IPS DF 4.7 (cell line): ENCODE results near the gene ZNF24.

Experiments used
- DNase-seq: peaks from one replicate; pipeline ENCODE4 v3.0.0-alpha.2; 2013; ENCODE audit warnings: low spot score; ENCODE audit errors: extremely low read depth

ZNF24 gene

GRCh38 chr18:35355140-35355618 lies 11.0 kb upstream of the ZNF24 start:
- peak; percentile 88 for DNase-seq

DNA sequence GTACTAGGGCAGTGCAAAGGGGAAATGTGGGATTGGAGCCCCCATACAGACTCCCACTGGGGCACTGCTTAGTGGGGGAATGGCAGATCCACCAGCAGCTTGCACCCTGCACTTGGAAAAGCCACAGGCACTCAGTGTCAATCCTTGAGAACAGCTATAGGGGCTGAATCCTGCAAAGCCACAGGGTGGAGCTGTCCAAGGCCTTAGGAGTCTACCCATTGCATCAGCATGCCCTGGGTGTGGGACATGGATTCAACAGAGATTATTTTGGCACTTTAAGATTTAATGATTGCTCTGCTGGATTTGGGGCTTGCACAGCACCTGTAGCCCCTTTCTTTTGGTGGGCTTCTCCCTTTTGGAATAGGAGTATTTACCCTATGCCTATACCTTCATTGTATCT lies 8.6 kb upstream of the ZNF24 start:
- DNase-seq, result no peak

DNA sequence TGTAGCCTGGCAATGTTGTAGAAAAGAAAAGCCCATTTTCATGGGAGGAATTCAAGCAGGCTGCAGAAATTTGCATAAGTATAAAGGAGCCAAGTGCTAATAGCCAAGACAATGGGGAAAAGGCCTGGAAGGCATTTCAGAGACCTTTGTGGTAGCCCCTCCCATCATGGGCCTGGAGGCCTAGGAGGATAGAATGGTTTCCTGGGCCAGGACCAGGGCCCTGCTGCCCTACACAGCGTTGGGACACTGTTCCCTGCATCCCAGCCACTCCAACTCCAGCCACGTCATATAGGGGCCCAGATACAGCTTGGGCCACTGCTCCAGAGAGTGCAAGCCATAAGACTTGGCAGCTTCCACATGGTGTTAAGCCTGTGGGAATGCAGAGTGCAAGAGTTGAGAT lies 8.1 kb upstream of the ZNF24 start:
- DNase-seq, result no peak

DNA sequence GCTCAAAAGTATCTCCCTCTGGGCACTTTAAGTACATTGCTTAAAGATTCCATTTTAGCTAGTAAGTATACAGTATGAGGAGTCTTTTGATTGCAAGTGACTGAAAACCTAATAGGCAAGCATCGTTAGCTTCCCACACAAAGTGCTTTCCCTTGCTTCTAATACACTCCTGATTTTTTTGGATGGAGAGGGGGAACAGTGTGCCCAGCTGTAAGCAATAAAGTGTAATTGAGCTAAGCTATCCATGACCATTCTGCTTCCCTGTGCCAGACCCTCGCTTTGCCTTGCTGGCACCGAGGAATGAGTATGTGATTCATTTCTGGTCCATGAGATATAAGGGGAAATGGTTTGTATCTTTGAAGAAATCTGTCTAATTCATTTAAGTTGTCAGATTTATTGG lies 3.8 kb upstream of the ZNF24 start:
- no peak for DNase-seq

DNA sequence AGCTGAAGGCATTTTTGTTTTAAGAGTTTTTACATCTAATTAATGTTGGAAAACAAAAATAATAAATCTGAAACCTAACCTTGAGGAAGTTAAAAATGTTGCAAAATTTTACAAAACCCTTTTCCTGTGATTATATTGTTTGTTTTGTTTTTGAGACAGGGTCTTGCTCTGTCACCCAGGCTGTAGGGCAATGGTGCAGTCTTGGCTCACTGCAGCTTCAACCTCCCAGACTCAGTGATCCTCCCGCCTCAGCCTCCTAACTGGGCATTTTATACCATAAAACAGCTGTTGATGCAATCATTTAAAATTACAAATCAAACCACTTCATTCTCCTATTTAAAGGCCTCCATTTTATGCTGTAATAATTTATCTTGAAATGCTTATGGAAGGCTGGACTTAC lies 1.7 kb upstream of the ZNF24 start:
- DNase-seq, result no peak

DNA sequence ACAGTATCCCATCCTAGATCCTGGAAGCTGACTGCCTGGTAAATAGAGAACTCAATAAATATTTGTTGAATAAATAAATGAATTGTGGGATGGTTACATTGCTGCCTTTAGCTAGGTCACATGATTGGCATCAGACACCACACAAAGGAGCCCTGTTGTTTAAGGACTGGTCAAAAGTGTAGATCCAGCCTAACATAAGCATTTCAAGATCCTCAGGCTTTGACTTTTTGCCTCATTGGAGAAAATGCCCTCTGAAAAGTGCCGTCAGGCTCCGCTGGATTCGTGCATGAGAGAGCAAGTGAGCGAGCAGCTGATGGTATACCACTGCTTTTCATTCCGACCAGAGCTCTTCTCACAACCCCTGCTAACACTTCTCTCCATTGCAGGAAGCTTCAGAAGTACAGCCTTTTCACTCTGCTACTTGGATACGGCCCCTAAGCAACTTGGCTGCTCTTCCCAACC lies 1.3 kb upstream of the ZNF24 start:
- no peak for DNase-seq

GRCh38 chr18:35344736-35345459 lies 678 bp upstream of the ZNF24 start:
- no peak for DNase-seq

DNA sequence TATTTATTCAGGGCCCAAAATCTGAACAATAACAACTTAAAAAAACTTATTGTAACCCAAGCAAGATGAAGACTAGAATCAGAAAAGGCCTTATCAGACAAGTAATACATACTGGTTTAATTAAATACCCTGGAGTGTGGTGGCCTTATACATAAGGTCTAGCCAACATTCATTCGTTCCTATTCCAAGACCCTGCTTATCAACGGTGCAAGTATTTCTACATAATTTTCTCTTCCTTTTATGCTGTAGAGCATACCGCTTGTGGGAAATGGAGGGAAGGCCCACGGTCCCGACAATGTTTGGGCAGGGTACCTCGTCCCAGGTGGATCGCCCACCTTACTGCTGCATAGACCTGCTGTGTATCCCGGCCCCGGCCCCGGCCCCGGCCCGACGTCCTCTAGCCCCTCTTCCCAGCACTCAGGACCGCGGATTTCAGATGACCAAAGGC lies 708 bp downstream of the ZNF24 start:
- DNase-seq, result no peak

DNA sequence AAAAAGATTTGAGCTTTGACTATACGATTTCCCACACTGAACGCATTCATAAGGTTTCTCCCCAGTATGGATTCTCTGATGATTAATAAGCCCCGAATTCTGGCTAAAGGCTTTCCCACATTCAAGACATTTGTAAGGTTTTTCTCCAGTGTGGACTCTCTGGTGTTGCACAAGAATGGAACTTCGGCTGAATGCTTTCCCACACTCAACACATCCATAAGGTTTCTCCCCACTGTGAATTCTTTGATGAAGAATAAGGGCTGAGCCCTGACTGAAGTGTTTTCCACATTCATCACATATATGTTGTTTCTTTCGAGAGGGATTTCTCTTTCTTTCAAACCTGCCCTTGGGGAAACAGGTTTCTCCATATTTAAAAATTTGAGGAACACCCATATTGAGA lies 6.9 kb downstream of the ZNF24 start:
- no peak for DNase-seq

GRCh38 chr18:35335866-35336265 lies 8.4 kb downstream of the ZNF24 start:
- DNase-seq, result no peak

DNA sequence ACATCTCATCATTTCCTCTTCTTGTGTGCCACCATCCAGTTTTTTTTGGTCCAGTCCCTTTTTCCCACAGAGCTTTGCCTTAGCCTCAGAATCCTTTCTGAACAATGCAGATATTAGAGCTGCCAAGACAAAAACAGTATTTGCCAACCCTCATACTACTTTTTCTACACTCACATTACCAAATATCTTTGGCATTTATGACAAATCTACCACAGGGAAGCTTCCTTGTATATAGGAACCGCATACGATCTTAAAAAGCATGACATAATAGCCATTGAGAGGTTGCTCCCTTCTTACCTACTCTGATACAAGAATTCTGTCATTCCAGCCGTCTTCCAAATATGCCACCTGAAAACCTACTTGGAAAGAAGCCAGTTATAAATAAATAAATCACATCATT lies 9.4 kb downstream of the ZNF24 start:
- no peak for DNase-seq

DNA sequence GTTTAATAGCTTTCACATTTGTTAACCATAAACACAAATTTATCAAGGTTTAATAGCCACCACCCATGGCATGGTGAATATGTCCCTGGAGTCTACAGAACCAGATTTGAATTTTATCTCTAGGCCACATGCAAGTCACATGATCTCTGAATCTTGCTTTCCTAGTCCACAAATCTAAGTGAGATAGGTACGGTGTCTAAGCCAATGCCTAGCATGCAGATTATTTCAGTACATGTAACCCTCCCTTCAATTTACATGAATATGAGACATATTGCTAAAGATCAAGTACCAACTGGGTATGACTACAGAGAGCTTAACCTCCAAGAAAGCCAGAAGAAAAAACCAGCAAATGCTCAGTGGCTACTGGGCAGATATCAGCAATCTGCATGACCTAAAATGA lies 10.0 kb downstream of the ZNF24 start:
- DNase-seq, result no peak

GRCh38 chr18:35331367-35332087 lies 12.7 kb downstream of the ZNF24 start:
- DNase-seq, result no peak

DNA sequence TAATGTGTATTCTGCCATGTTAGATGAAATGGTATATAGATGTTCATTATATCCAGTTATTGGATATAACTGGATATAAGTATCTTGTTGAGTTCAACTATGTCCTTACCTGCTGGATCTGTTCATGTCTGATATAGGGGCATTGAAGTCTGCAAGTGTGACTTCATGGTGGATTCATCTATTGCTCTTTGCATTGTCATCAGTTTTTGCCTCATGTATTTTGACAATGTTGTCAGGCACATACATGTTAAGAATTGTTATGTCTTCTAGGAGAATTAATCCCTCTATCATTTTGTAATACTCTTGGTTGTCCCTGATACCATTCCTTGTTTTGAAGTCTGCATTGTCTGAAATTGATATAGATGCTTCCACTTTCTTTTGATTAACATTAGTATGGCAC lies 15.4 kb downstream of the ZNF24 start:
- DNase-seq, result no peak

DNA sequence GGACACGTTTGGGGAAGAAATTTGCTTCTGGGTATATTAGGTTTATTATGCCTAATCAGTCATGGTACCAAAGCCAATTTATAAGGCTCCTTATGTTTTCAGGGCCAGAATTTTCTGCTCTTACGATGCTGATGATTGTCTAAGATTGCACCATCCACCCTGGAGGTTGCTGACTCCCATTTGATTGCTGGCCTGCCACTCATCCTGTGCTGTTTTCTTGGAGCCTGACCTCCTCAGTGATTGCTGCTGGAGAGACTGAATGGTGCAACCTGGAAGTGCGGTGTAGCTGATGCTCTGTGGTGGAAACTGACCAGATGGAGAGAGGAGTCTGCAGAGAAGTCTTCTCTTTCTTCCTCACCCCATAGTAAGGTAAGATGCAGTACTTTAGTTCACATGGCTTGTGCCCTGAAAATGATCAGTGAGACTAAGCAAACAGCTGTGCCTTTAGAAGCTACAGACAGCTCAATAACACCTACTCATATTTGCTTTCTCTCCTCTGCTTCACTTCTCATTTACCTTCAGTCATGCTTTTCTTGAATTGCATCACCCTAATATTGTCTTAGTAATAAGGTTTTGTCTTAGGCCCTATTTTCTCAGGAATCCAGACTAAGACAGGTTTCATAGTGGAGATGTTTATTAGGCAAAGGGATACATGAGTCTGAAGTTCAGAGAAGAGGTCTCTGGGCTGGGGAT lies 17.4 kb downstream of the ZNF24 start:
- DNase-seq, result no peak

GRCh38 chr18:35324926-35325655 lies 19.1 kb downstream of the ZNF24 start:
- no peak for DNase-seq

DNA sequence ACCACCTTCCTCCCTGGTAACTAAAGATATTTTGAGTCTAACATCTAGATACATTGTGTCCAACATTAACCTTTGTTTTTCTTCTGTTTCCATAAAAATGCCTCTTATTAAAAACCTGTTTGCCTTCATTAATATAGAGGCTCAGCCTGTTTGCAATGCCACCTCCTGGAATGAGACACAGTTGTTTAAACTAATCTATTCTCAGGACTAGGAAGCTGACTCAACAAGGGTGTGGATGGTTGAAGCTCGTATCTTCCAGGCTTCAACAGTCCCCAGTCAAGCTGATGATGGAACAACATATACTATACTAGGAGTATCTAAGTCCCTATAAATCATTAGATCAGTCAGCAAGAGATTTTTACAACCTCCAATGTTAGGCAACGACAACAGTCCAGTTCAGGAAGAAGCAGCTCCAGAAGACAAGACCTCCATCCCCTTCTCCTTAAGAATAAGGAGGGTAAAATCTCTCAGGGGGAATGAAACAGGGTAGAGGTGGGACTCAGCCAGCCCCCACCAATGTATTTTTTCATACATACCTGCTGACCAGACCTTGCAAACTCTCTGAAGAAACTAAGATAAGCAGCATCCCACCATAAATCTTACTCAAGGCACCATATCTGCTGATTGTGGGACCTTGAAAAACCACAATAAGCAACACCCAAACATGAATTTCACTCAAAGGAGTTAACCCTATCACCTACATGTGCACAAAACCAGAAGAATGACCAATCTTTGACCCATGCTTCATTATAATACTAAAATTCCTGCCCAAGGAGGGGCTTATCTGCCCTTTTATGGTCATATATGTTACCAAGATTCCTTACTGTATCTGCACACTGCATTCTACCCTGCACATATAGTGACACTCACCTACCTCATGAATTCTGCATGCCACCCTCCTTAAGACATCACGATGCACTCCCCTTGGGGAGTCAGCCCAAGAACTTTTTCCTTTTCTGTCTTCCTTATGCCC lies 21.4 kb downstream of the ZNF24 start:
- DNase-seq, result no peak

DNA sequence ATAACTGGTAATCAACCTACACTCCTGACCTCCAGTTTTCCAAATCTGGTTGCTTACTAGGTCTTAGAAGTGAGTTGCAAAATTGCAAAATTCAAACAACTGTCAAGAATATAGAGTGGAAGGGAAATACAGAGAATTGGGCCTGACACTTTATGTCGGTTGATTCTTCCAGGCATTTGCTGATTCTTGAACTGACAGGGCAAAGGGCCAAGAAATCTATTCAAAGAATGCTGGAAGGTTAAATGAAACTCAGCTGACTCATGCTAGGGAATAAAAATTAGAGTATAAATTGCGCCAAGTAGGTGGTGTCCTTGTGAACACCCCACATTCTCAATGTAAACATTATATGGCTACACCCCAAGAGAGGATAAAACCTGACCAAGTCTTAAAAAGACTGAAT lies 32.7 kb downstream of the ZNF24 start:
- no peak for DNase-seq

DNA sequence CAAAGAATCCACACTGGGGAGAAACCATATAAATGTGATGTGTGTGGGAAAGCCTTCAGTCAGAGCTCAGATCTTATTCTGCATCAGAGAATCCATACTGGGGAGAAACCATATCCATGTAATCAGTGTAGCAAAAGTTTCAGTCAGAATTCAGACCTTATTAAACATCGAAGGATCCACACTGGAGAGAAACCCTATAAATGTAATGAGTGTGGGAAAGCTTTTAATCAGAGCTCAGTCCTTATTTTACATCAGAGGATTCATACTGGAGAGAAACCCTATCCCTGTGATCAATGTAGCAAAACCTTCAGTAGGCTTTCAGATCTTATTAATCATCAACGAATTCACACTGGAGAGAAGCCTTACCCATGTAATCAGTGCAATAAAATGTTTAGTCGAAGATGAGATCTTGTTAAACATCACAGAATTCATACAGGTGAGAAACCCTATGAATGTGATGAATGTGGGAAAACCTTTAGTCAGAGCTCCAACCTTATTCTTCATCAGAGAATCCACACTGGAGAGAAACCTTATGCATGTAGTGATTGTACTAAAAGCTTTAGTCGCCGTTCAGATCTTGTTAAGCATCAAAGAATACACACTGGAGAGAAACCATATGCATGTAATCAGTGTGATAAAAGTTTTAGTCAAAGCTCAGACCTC lies 37.5 kb downstream of the ZNF24 start:
- DNase-seq, result no peak

DNA sequence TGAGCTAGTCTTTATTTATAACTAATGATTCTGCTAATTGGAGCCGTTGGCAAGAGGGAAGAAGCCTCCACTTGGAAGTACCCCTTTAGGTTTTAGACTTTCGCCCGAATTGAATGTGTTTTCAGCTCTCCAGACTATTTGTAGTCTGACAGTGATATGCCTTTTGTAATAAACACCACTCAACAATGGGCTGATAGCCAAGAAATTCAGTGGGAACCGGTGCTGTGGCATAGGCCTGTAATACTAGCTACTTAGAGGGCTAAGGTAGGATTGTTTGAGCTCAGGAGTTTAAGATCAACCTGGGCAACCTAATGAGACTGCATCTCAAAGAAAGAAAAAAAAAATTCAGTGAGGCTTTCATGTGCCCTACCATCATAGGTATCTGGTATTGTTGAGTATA lies 40.6 kb downstream of the ZNF24 start:
- DNase-seq, result no peak
